HG03460 (cell line): ENCODE measurements around the gene TMX4.
"Not testable (repeated sequence)": the region's sequence is repeated elsewhere in the genome, so short reads cannot be mapped to it uniquely, and the experiment has no call there.

ENCODE experiments used
- ATAC-seq: cut with Tn5 transposase; IDR thresholded peaks from one replicate; pipeline ENCODE4 v1.9.1; 2021; ENCODE audit not compliant: unreplicated experiment

TMX4 gene

DNA sequence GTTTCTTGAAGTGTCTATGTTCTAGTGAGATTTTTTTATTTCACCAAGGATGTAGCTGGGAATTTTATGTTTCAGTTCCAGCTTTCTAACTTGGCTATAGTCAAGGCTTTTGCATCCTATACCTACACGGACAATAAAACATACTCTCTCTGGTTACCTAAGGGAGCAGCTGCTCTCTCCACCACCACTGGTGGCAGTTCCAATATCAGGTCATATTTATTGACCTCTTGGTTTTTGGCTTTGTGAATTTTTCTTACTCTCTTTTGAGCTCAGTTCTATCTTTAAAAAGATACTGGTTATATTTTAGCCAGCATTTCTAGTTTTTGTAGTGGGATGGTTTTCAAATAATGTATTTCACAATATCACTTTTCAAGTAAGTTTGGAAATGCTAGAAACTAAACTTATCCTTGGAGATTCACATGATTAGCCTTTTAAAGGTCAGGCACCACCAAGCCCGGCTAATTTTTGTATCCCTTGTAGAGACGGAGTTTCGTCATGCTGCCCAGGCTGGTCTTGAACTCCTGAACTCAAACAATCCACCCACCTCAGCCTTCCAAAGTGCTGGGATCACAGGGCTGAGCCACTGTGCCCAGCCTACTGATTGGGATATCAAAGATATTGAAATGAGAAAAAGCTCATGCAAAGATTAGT, 44.7 kb downstream of the TMX4 start:
- no peak for ATAC-seq

DNA sequence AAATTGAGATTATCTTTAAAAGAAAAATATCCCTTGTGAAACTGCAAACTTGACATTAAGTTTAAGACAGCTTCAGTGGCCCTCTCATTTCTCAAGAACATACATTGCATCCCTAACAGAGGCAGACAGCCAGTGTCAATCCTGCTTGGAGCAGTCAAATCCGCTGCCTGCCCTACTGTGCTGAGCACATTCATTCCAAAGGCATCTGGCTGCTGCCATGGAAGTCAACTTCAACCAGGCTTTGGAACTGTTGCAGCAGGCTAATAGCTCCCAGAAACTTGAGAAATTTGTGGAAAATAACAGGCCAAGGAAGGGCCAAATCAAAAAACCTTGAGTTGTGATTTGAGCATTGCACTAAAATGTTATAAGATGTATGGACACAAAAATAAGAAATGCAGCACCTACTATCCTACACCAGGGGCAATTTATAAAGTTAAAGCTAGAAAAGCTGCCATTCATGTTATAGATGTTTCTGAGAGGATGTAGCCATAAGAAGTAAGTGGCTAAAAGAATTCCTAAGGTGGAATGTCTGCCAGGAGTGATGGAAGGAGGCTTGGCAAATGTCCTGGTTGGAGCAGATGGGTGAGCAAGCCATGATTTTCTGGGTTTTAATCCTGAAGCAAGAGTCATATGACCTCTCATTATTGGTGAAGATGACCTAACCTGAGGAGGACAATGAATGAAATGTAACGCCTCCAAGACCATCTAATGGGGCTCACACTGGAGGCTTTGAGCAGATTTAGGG, 47.9 kb downstream of the TMX4 start:
- ATAC-seq: no peak

DNA sequence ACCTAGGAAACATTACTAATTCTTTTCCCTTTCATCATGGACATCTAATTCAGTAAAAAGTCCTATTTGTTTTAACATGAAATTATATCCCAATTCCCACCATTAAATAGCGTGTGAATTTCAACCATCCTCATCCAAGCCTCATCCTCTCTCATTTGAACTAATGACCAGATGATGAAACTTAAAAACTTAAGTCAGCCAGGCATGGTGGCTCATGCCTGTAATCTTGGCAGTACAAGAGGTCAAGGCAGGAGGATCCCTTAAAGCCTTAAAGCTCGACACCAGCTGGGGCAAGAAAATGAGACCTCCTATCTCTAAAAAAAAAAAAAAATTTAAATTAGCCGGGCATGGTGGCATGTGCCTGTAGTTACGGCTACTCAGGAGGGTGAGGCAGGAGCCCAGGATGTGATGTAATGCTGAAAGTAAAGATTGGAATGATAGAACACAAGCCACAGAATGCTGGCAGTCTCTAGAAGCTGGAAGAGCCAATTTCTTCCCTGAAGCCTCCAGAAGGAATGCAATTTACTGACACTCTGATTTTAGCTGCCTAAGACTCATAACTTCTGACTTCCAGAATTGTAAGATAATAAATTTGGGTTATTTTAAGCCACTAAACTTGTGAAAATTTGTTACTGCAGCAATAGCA, 52.2 kb downstream of the TMX4 start:
- ATAC-seq: no peak

DNA sequence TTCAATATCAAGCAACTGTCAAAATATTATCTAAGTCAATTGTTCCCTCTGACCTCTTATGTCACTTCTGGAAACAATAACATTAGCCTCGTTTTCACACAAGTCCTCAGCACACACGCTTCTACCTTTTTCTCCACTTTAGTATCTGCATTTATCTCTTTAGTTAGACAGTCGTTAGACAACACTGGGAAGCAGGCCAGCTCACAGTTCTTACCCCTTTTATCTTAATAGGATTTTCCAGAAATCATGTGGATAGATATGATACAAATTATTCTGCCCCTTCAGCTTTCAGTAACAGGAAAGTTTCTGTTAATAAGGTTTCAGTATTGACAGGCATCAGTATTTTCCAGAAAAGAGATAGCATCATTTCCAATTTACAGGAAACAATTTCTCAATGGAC, 53.4 kb downstream of the TMX4 start:
- no peak for ATAC-seq

DNA sequence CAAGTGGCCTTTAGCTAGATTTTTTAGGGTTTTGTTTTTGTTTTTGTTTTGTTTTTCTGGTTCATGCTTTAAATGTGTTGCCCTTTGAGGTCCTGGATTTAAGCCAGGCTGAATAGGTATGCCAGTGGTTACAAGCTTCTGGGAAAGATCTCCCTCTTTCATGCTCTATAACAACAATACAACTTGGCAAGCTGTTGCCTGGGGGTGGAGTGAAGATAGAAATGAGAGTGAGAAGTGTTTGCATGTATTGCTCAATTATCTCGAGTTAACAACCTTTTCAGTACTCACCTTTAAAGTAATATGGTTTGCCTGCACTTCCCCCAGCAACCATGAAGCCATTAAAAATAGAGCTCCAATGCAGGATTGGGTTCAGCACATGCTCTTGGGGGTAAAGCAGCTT, 60.1 kb downstream of the TMX4 start:
- no peak for ATAC-seq

DNA sequence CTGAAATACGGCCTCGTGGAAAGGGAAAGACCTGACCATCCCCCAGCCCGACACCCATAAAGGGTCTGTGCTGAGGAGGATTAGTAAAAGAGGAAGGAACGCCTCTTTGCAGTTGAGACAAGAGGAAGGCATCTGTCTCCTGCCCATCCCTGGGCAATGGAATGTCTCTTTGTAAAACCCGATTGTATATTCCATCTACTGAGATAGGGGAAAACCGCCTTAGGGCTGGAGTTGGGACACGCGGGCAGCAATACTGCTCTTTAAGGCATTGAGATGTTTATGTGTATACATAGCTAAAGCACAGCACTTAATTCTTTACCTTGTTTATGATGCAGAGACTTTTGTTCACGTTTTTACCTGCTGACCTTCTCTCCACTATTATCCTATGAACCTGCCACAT, 63.0 kb downstream of the TMX4 start:
- not testable (repeated sequence) for ATAC-seq

DNA sequence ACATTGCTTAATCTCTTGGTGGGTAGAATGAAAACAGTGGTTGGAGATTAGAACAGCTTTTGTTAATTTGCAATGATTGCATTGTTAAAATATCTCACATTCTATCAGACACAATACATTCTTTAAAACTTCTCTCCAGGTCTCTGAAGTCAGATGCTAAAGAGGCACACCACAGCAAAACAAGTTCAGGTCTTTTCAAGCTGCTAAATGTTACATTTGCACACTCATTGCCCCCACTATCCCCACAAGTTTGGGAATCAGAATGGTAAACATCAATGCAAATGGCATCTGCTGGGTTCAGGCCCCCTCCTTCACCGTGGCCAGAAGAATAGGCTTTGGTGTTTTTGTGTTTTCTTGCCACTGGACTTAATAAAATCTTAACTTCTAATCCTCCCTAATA, 69.2 kb downstream of the TMX4 start:
- ATAC-seq: no peak

DNA sequence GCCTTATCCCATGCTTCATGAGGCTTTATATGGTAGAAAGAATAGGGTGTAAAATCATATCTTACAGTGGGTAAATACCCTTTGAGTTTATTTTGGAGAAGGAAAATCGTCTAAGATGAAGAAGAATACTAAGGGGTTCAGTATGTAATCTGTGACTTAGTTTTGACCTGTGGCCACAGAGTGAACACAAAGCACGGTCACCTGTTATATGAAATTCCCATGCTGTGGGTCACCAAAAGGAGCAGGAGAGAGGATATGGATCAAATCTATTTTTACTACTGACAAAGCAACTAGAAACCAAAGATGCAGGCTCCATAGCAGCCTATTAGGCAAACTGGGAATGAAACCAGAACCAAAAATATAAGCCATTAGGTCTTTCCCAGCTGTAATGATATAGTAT, 75.7 kb downstream of the TMX4 start:
- ATAC-seq: no peak

DNA sequence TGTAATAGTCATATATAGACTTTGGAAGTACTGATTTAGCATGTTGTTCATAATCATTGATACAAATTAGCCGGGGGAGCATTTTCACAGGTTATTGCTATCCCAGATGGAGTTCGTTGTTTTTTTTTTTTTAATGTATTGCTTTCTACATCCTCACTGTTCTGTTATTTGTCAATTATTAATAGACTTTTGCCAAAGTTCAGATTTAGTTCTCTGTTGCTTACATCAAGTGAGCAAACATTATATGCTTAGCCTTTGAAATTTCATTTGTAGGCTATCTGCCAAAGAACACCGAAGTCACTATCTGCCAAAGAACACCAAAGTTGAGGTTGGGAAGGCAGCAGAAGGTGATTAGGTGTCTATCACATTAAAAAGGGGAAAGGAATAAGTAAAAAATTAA, 79.2 kb downstream of the TMX4 start, which contains the start of gene HAO1:
Gene HAO1 (minus strand): TSS at position 118 of the 400 bp plus-strand sequence. CDS start 36 bp downstream, at position 82.
- ATAC-seq: no peak

DNA sequence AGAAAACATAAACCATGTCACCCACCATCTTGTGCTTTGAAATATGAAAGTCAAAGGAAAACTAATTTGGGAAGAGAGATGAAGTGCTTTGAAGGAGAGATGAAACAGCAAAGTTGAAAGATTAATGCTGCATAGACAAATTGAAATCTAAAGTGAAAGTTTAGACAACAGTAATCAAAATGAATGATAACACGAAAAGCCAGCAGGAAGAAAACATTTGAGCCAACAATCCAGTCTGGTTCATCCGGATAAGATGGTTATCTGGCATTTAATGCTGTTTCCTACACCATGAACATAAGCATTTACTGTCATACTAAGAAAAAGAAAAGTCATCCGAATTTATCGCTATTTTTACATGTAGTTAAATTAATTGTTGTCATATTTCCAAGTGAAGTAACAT, 79.9 kb downstream of the TMX4 start:
- ATAC-seq: no peak

DNA sequence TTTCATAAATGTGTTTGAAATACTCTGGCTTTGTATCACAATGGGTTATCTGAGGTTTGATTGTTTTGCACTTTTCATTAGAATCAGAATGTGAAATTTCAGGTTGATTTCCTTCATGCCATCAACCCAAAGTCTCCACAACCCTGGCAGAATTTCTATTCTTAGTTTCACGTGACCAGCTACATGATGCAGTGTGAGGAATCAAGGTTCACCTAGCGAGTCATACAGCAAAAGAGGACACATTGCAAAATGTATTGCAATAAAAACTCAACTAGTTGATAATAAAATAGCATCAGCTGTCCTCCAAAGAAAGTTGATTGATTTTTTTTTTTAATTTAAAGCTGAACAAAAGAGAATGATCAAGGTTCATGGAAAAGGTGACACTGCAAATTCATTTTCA, 81.5 kb downstream of the TMX4 start:
- ATAC-seq: no peak

DNA sequence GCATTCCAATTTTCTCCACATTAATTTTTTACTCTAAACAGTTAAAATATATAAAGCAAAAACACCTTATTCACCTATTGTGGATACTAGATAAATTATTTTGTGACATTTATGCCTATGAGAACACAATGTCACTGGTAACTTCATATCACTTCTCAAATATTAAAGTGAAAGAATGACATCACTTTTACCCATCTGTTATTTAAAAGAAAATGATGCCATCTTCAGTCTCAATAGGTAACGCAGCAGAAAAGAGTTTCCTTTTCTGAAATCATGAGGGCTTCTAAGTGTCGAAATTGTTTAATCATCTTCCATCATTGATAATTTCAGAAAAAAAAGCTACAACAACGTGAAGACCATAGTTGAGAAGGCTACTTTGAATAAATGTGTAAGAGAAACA, 82.2 kb downstream of the TMX4 start:
- no peak for ATAC-seq

DNA sequence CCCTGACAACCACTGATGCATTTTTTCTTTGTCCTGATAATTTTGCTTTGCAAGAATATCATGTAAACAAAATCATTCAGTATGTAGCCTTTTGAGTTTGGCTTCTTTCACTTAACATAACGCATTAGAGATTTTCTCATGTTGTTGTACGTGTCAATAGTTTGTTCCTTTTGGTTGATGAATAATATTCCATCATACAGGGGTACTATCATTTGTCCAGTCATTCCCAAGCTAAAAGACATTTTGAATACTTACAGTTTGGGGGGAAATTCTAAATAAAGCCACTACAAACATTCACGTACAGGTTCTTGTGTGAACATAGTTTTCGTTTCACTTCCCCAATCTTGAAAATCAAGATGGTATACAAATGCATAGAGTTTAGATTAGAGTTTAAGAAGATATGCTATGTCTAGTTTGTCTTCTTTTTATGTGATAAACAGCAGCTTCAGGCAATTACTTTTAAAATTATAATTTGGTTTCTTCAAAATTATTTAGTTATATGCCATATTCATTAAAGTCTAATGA, 84.5 kb downstream of the TMX4 start:
- peak; percentile 51 for ATAC-seq

DNA sequence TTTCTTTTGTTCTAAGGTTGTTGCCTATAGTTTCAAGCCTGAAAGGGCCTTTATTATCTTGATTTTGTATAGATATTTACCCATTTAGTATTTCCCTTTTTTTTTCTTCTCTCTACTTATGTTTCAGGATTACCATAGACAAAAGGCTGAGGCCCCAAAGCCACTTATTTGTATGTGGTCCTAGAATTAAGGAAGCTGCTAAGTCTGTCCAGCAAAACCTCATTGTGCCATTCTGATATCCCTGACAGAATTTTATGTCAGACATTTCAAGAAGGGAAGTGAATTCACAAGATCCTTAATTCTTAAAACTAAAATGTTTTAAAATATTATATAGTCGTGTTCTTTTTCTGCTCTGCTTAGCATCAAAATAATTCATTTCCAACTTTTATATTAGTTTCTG, 86.2 kb downstream of the TMX4 start:
- no peak for ATAC-seq

DNA sequence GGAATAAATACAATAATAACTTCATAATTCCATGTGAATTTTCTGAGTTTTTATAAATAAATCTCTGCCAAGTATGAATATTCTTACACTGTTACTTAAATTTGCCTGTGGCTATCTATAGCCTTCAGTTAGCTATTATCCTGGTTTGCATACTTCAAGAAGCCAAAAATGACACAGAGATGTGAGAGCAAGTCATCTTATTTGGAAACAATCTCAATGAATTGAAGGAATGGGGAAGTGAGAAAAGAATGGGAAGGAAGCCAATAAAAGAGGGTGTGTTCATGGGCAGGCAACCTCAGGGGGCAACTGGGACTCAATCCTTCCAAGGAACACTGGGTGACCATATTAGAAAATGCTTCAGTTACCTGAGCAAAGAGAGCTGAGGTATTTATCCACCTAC, 89.2 kb downstream of the TMX4 start:
- no peak for ATAC-seq
